HepG2 (cell line): ENCODE measurements around the gene CDCA5. TPM values are rescaled to one million over a fixed set of nuclear protein-coding genes. Genes with fewer than 3 reads are reported as not detected.
A peak's percentile ranks its signal among the peaks of the same experiment; 100 is the strongest.

ENCODE experiments used
- ARNT2 ChIP-seq: sonication (generic); formaldehyde crosslinking; IDR thresholded peaks from 2 replicates; pipeline ENCODE4 v1.8.0; 2022; ENCODE audit warnings: mild to moderate bottlenecking, low read depth, missing genetic modification reagents, moderate library complexity
- CENPT ChIP-seq: sonication (generic); formaldehyde crosslinking; IDR thresholded peaks from 2 replicates; pipeline ENCODE4 v1.8.0; 2022; ENCODE audit warnings: low read depth, mild to moderate bottlenecking, moderate library complexity, missing genetic modification reagents
- FLYWCH1 ChIP-seq: sonication (generic); formaldehyde crosslinking; IDR thresholded peaks from 2 replicates; pipeline ENCODE4 v1.8.1; 2023; ENCODE audit warnings: mild to moderate bottlenecking, missing genetic modification reagents
- MBNL3 ChIP-seq: fragments of 250-450 bp; sonication (Bioruptor Pico); conservative IDR thresholded peaks from 2 replicates; pipeline ENCODE4 v1.8.0; 2022; ENCODE audit warnings: mild to moderate bottlenecking, inconsistent platforms
- MEF2D ChIP-seq: sonication (generic); formaldehyde crosslinking; IDR thresholded peaks from 2 replicates; pipeline ENCODE4 v1.5.1; 2020; ENCODE audit warnings: mild to moderate bottlenecking, missing genetic modification reagents
- NR2C2 ChIP-seq: sonication (generic); formaldehyde crosslinking; IDR thresholded peaks from 2 replicates; pipeline ENCODE4 v1.4.0; 2020; ENCODE audit warnings: missing genetic modification reagents, mild to moderate bottlenecking, moderate library complexity, borderline replicate concordance
- TCF12 ChIP-seq, 2 experiments: fragments of 450-650 bp in 1 of 2; sonication (generic) in 1 of 2; formaldehyde crosslinking in 1 of 2; IDR thresholded peaks; 2 replicates each; pipeline versions ENCODE4 v1.6.1 to v1.8.0; 2017 to 2022; ENCODE audit warnings: antibody characterized with exemption in 1 of 2, mild to moderate bottlenecking in 1 of 2, missing genetic modification reagents in 1 of 2, moderate library complexity in 1 of 2
- ZBTB42 ChIP-seq: sonication (generic); formaldehyde crosslinking; IDR thresholded peaks from 2 replicates; pipeline ENCODE4 v1.5.0; 2020; ENCODE audit warnings: mild to moderate bottlenecking, missing genetic modification reagents
- ZBTB7B ChIP-seq: sonication (generic); formaldehyde crosslinking; IDR thresholded peaks from 2 replicates; pipeline ENCODE4 v1.4.0; 2020; ENCODE audit warnings: missing genetic modification reagents
- ZNF207 ChIP-seq: fragments of 450-650 bp; IDR thresholded peaks from 2 replicates; pipeline ENCODE4 v1.6.1; 2016; ENCODE audit warnings: antibody characterized with exemption, borderline replicate concordance
- ZNF235 ChIP-seq: sonication (generic); formaldehyde crosslinking; IDR thresholded peaks from 2 replicates; pipeline ENCODE4 v1.8.1; 2023; ENCODE audit warnings: mild to moderate bottlenecking, missing genetic modification reagents, borderline replicate concordance
- ZNF34 ChIP-seq: sonication (generic); formaldehyde crosslinking; IDR thresholded peaks from 2 replicates; pipeline ENCODE4 v1.4.0; 2020; ENCODE audit warnings: mild to moderate bottlenecking, missing genetic modification reagents, borderline replicate concordance
- ZNF703 ChIP-seq: sonication (generic); formaldehyde crosslinking; IDR thresholded peaks from 2 replicates; pipeline ENCODE4 v1.5.1; 2020; ENCODE audit warnings: missing genetic modification reagents, mild to moderate bottlenecking, moderate library complexity, borderline replicate concordance
- ZZZ3 ChIP-seq: sonication (generic); formaldehyde crosslinking; IDR thresholded peaks from 2 replicates; pipeline ENCODE4 v1.4.0; 2020; ENCODE audit warnings: missing genetic modification reagents, mild to moderate bottlenecking, borderline replicate concordance
- polyA plus RNA-seq, 8 experiments: library from polyadenylated mRNA; depleted of rRNA in 3 of 8; stranded (reverse) in 7 of 8; unstranded in 1 of 8; fragments of >200 nt; fragmentation: Illumina TruSeq in 4 of 8; extraction: Trizol in 4 of 8; gene quantifications; 2 replicates each; pipeline versions ENCODE4 v1.2.1 to v1.2.3, GENCODE V29; 2011 to 2016; ENCODE audit warnings: low read depth in 4 of 8, missing spikeins in 1 of 8, mixed read lengths in 1 of 8; ENCODE audit not compliant: insufficient read depth in 1 of 8
- total RNA-seq, 5 experiments: library from RNA; depleted of rRNA; stranded (reverse); fragments of >200 nt; fragmentation: Illumina TruSeq; extraction: Trizol; gene quantifications; 2 replicates each; pipeline ENCODE4 v1.2.3, GENCODE V29; 2016; ENCODE audit warnings: low read depth in 1 of 5
- TF ChIP-seq, protein P1 (sequence below): sonication (generic); formaldehyde crosslinking; IDR thresholded peaks from 2 replicates; pipeline ENCODE4 v1.9.0; 2021; ENCODE audit warnings: mild to moderate bottlenecking, missing genetic modification reagents
- TF ChIP-seq, protein P2 (sequence below): sonication (generic); formaldehyde crosslinking; conservative IDR thresholded peaks from 2 replicates; pipeline ENCODE4 v1.4.0; 2020; ENCODE audit warnings: missing genetic modification reagents
- TF ChIP-seq, protein P3 (sequence below): sonication (generic); formaldehyde crosslinking; IDR thresholded peaks from 2 replicates; pipeline ENCODE4 v1.4.0; 2020; ENCODE audit warnings: missing genetic modification reagents

Gene CDCA5
- total and polyA plus RNA-seq, 2 of the 13 experiments (the other 11 are each of a cell fraction or from before 2014, with no cell fraction given), result 13.5 to 50.6 TPM

DNA sequence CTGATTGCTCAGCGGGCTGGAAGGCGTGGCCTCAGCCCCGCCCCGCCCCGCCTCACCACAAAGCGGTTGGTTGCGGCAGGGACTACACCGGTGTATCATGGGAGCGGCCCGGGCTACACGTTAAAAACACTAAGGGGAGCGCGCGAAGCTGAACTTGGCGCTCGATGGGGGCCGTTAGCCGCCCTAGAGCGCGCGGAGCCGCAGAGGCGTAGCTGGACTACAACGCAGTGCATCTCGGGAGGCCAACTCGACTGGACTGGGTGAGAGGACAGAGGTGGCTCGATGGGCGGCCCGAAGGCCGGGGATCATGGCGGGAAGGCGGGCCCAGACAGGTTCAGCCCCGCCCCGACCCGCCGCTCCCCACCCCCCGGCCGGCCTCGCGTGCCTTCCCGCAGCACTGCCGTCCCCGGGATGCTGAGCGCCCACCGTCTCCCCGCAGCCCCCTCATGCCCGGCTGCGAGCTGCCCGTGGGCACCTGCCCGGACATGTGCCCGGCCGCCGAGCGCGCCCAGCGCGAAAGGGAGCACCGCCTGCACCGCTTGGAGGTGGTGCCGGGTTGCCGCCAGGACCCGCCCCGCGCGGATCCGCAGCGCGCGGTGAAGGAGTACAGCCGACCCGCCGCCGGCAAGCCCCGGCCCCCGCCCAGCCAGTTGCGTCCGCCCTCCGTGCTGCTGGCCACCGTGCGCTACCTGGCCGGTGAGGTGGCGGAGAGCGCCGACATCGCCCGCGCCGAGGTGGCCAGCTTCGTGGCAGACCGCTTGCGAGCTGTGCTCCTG is 42.8 kb downstream of the CDCA5 start, which contains the start of gene SAC3D1 (continued):
- TF ChIP-seq, protein P1, sequence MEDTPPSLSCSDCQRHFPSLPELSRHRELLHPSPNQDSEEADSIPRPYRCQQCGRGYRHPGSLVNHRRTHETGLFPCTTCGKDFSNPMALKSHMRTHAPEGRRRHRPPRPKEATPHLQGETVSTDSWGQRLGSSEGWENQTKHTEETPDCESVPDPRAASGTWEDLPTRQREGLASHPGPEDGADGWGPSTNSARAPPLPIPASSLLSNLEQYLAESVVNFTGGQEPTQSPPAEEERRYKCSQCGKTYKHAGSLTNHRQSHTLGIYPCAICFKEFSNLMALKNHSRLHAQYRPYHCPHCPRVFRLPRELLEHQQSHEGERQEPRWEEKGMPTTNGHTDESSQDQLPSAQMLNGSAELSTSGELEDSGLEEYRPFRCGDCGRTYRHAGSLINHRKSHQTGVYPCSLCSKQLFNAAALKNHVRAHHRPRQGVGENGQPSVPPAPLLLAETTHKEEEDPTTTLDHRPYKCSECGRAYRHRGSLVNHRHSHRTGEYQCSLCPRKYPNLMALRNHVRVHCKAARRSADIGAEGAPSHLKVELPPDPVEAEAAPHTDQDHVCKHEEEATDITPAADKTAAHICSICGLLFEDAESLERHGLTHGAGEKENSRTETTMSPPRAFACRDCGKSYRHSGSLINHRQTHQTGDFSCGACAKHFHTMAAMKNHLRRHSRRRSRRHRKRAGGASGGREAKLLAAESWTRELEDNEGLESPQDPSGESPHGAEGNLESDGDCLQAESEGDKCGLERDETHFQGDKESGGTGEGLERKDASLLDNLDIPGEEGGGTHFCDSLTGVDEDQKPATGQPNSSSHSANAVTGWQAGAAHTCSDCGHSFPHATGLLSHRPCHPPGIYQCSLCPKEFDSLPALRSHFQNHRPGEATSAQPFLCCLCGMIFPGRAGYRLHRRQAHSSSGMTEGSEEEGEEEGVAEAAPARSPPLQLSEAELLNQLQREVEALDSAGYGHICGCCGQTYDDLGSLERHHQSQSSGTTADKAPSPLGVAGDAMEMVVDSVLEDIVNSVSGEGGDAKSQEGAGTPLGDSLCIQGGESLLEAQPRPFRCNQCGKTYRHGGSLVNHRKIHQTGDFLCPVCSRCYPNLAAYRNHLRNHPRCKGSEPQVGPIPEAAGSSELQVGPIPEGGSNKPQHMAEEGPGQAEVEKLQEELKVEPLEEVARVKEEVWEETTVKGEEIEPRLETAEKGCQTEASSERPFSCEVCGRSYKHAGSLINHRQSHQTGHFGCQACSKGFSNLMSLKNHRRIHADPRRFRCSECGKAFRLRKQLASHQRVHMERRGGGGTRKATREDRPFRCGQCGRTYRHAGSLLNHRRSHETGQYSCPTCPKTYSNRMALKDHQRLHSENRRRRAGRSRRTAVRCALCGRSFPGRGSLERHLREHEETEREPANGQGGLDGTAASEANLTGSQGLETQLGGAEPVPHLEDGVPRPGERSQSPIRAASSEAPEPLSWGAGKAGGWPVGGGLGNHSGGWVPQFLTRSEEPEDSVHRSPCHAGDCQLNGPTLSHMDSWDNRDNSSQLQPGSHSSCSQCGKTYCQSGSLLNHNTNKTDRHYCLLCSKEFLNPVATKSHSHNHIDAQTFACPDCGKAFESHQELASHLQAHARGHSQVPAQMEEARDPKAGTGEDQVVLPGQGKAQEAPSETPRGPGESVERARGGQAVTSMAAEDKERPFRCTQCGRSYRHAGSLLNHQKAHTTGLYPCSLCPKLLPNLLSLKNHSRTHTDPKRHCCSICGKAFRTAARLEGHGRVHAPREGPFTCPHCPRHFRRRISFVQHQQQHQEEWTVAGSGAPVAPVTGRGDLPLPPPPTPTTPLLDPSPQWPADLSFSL (CRISPR knock-in tag), result no peak
- TF ChIP-seq ZBTB42 (CRISPR knock-in tag) (no peak), ZNF207 (no peak), ZNF703 (CRISPR knock-in tag) (no peak), CENPT (CRISPR knock-in tag) (no peak), TCF12 (IDR thresholded peaks at IDR 0.05) (no peak), TCF12 (CRISPR knock-in tag; IDR thresholded peaks at IDR 0.05) (no peak), ZZZ3 (CRISPR knock-in tag) (no peak), FLYWCH1 (CRISPR knock-in tag) (no peak), ARNT2 (CRISPR knock-in tag) (peak; percentile 17; the same call in 1 of the 2 replicates), MEF2D (CRISPR knock-in tag) (peak; percentile 52; the same call in 1 of the 2 replicates), MBNL3 (CRISPR knock-in tag) (no peak), NR2C2 (CRISPR knock-in tag) (peak; percentile 87), ZNF34 (peak; percentile 28; the same call in 1 of the 2 replicates), ZNF235 (CRISPR knock-in tag) (peak; percentile 69), ZBTB7B (CRISPR knock-in tag) (peak; percentile 66; the same call in 1 of the 2 replicates)
- TF ChIP-seq, protein P2, sequence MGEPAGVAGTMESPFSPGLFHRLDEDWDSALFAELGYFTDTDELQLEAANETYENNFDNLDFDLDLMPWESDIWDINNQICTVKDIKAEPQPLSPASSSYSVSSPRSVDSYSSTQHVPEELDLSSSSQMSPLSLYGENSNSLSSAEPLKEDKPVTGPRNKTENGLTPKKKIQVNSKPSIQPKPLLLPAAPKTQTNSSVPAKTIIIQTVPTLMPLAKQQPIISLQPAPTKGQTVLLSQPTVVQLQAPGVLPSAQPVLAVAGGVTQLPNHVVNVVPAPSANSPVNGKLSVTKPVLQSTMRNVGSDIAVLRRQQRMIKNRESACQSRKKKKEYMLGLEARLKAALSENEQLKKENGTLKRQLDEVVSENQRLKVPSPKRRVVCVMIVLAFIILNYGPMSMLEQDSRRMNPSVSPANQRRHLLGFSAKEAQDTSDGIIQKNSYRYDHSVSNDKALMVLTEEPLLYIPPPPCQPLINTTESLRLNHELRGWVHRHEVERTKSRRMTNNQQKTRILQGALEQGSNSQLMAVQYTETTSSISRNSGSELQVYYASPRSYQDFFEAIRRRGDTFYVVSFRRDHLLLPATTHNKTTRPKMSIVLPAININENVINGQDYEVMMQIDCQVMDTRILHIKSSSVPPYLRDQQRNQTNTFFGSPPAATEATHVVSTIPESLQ, result no peak
- TF ChIP-seq, protein P3, sequence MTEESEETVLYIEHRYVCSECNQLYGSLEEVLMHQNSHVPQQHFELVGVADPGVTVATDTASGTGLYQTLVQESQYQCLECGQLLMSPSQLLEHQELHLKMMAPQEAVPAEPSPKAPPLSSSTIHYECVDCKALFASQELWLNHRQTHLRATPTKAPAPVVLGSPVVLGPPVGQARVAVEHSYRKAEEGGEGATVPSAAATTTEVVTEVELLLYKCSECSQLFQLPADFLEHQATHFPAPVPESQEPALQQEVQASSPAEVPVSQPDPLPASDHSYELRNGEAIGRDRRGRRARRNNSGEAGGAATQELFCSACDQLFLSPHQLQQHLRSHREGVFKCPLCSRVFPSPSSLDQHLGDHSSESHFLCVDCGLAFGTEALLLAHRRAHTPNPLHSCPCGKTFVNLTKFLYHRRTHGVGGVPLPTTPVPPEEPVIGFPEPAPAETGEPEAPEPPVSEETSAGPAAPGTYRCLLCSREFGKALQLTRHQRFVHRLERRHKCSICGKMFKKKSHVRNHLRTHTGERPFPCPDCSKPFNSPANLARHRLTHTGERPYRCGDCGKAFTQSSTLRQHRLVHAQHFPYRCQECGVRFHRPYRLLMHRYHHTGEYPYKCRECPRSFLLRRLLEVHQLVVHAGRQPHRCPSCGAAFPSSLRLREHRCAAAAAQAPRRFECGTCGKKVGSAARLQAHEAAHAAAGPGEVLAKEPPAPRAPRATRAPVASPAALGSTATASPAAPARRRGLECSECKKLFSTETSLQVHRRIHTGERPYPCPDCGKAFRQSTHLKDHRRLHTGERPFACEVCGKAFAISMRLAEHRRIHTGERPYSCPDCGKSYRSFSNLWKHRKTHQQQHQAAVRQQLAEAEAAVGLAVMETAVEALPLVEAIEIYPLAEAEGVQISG (CRISPR knock-in tag), result peak; percentile 64; the same call in 1 of the 2 replicates
